Upper lobe of right lung (tissue), 1 donor: ENCODE results near the gene PTPRN2. TPM values are rescaled to one million over a fixed set of nuclear protein-coding genes. Genes with fewer than 3 reads are reported as not detected.

ENCODE experiments used
- ATAC-seq: fragments of 200-7000 bp; cut with Tn5 transposase; one replicate; pipeline ENCODE4 v1.9.1; 2020; ENCODE audit warnings: mild to moderate bottlenecking, moderate library complexity
- DNase-seq: peaks from one replicate; pipeline ENCODE4 v3.0.0-alpha.2; 2020
- H3K27ac ChIP-seq: fragments of 200-600 bp; one replicate; pipeline ENCODE4 v1.8.0; 2022
- H3K27me3 ChIP-seq: fragments of 200-600 bp; one replicate; pipeline ENCODE4 v1.8.0; 2022; ENCODE audit warnings: mild to moderate bottlenecking
- H3K36me3 ChIP-seq: fragments of 200-600 bp; one replicate; pipeline ENCODE4 v1.8.0; 2022
- H3K4me1 ChIP-seq: fragments of 200-600 bp; one replicate; pipeline ENCODE4 v1.8.0; 2022
- H3K4me3 ChIP-seq: fragments of 200-600 bp; one replicate; pipeline ENCODE4 v1.8.0; 2022; ENCODE audit warnings: mild to moderate bottlenecking
- H3K9me3 ChIP-seq: fragments of 200-600 bp; one replicate; pipeline ENCODE4 v1.8.0; 2022
- CTCF ChIP-seq: fragments of 200-600 bp; IDR thresholded peaks from one replicate; pipeline ENCODE4 v1.8.0; 2022; ENCODE audit warnings: antibody characterized with exemption
- intact Hi-C: fragments of 100-400 bp; cut with DNase I; formaldehyde crosslinking; loops from one replicate; pipeline ENCODE4 v1.11.0; 2022
- total RNA-seq: library from RNA; stranded (reverse); fragmentation: NEBNext Ultra II Directional; extraction: Animal tissue kit (Norgen Biotek cat#: 25700); gene quantifications from one replicate; pipeline ENCODE4 v1.2.1, GENCODE V29; 2021
- donor health status: DM: no; HTN: yes; CAD: no; lungs with severe emphysema.

PTPRN2 gene
- total RNA-seq, 1 donor from 2014 or later: 4.9 TPM

GRCh38 chr7:157651366-157652160 is 936.1 kb downstream of the PTPRN2 start:
- H3K4me3 ChIP-seq: no peak overlapping the region
- H3K27ac ChIP-seq: no peak overlapping the region
- H3K9me3 ChIP-seq: no peaks in the 10 kb centered on the region
- no peaks in the 10 kb centered on the region for H3K4me1 ChIP-seq
- DNase-seq: peak; percentile 40
- no peaks in the 10 kb centered on the region for H3K27me3 ChIP-seq
- TF ChIP-seq CTCF: no peak
- H3K36me3 ChIP-seq: no peaks in the 10 kb centered on the region
- intact Hi-C loops: no loop called here
- ATAC-seq: no peak

GRCh38 chr7:157650801-157651200 is 936.8 kb downstream of the PTPRN2 start:
- H3K27ac ChIP-seq: no peak overlapping the region
- H3K4me3 ChIP-seq: no peak overlapping the region
- DNase-seq: peak; percentile 57
- H3K36me3 ChIP-seq: no peaks in the 10 kb centered on the region
- no peaks in the 10 kb centered on the region for H3K4me1 ChIP-seq
- no peaks in the 10 kb centered on the region for H3K27me3 ChIP-seq
- no peaks in the 10 kb centered on the region for H3K9me3 ChIP-seq
- intact Hi-C loops: no loop called here
- TF ChIP-seq CTCF: no peak
- ATAC-seq: no peak

GRCh38 chr7:157650131-157650631 is 937.4 kb downstream of the PTPRN2 start:
- intact Hi-C loops: no loop called here
- no peak for TF ChIP-seq CTCF
- H3K27me3 ChIP-seq: no peaks in the 10 kb centered on the region
- no peak overlapping the region for H3K27ac ChIP-seq
- no peaks in the 10 kb centered on the region for H3K9me3 ChIP-seq
- no peaks in the 10 kb centered on the region for H3K36me3 ChIP-seq
- no peak for ATAC-seq
- peak; percentile 47 for DNase-seq
- H3K4me1 ChIP-seq: no peaks in the 10 kb centered on the region
- no peak overlapping the region for H3K4me3 ChIP-seq

- intact Hi-C loops: no loop called here
- Histone ChIP-seq H3K4me3 (no peak overlapping the region), H3K4me1 (no peaks in the 10 kb centered on the region), H3K27ac (no peak overlapping the region), H3K9me3 (no peaks in the 10 kb centered on the region), H3K36me3 (no peaks in the 10 kb centered on the region), H3K27me3 (no peaks in the 10 kb centered on the region)
- no peak for ATAC-seq
- no peak for TF ChIP-seq CTCF
- no peak for DNase-seq
Measured at GRCh38 chr7:157646551-157646950, 941.1 kb downstream of the PTPRN2 start.

- Histone ChIP-seq H3K36me3 (no peaks in the 10 kb centered on the region), H3K9me3 (no peaks in the 10 kb centered on the region), H3K4me1 (no peaks in the 10 kb centered on the region), H3K4me3 (no peak overlapping the region), H3K27me3 (no peaks in the 10 kb centered on the region), H3K27ac (no peak overlapping the region)
- DNase-seq (no peak), ATAC-seq (no peak)
- no peak for TF ChIP-seq CTCF
- intact Hi-C loops: no loop called here
Measured at GRCh38 chr7:157645539-157645938, 942.1 kb downstream of the PTPRN2 start.
